HG03025 (cell line): ENCODE results near the gene MICB.
"Not testable (repeated sequence)": the region's sequence is repeated elsewhere in the genome, so short reads cannot be mapped to it uniquely, and the experiment has no call there.

Experiments used
- ATAC-seq: cut with Tn5 transposase; IDR thresholded peaks from one replicate; pipeline ENCODE4 v1.9.1; 2021; ENCODE audit warnings: mild to moderate bottlenecking, moderate library complexity; ENCODE audit not compliant: unreplicated experiment, low FRiP score

Gene MICB

DNA sequence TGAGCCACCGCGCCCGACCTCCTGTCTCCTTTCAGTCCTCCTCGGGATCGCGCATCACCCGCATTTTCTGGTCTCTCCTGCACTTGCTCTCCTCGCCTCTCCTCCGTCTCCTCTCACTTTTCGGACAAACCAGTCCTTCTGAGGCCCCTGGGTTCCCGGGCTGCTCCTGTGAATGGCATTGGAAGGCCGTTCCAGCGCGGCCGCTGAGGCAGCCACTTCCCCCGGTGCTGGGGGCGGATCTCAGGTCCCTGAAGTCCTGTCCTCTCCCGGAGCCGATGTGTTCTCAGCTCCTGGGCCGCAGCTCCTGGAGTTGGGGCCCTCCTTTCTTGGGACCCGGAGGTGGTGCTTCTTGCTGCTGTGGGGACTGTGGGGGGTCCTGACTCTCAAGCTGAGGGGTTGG, 803 bp downstream of the MICB start:
- no peak for ATAC-seq

DNA sequence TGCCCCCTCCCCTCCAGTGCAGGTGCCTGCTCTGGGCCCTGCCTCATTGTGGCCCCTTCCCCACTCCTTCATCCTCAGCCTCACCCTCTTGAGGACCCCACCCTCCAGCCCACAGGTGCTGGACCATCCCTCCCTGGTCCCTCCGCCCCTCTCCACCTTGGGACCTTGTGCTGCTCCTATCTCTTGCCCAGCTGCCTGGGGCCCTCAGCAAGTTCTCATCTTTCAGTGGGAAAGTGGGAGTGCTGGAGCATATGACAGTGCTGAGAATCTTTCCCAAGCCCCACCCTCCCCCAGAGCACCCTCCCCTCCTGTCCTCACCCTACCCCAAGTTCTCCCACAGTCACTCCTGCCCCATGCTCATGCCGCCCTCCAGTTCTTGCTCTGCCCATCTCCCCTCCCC, 1.7 kb downstream of the MICB start:
- not testable (repeated sequence) for ATAC-seq

DNA sequence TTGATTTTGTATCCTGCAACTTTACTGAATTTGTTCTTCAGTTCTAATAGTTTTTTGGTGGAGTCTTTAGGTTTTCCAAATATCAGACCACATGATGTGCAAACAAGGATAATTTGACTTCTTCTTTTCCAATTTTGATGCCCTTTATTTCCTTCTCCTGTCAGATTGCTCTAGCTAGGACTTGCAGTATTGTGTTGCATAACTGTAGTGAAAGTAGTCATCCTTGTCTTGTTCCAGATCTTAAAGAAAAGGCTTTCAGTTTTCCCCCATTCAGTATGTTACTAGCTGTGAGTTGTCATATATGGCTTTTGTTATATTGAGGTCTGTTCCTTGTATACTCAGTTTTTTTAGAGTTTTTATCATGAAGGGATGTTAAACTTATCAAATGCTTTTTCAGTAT, 4.6 kb downstream of the MICB start:
- no peak for ATAC-seq

DNA sequence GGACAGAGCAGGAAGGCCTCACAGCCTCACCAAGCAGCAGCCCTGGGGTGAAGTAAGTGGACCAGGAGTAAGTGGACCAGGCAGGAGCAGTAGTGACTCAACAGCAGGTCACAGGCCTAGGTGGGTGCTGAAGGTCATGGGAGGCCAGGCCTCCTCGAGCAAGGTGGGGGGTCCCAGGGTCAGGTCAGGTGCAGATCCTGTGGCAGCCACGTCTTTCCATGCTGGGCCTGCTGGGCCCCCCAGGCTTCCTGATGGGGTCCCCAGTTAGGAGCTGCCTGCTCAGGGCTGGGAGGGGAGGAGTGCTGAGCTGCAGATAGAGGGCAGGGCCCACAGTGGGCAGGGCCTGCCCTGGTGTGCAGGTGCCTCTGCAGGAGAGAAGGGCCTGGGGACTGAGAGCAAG, 11.1 kb downstream of the MICB start:
- not testable (repeated sequence) for ATAC-seq

DNA sequence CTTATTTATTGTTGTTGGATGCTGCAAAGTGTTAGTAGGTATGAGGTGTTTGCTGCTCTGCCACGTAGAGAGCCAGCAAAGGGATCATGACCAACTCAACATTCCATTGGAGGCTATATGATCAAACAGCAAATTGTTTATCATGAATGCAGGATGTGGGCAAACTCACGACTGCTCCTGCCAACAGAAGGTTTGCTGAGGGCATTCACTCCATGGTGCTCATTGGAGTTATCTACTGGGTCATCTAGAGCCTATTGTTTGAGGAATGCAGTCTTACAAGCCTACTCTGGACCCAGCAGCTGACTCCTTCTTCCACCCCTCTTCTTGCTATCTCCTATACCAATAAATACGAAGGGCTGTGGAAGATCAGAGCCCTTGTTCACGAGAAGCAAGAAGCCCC, 12.1 kb downstream of the MICB start:
- ATAC-seq, result no peak

DNA sequence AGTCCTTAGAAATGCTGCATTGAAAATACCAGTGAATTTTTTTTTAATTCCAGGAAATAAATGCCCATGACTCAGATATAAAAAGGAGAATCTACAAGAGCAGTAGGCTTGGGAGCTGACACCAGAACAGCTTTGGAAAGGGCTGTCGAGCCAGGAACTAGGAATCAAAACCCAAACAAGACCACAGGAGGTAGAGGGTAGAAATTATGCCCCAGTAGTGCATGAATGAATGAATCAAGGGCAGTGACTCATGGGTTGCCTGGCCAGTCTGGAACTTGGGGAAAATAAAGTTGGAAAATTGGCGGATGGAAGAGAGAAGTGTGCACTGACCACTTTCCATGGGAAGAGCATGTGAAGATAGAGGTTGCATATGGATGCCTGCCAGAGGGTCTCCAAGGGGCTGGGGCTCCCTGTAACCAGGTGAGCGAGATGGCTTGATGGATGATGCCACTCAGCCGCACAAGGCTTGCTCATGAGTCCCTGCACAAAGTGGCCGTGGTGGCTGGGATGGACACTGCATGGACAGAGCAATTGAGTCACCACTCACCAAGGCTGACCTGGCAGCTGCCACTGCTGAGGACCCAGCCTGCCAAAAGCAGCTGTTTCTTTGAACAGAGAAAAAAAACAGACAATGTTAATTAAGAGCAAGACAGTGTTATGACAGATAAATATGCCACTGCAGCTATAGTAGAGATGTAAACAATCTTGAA, 15.7 kb downstream of the MICB start:
- no peak for ATAC-seq

DNA sequence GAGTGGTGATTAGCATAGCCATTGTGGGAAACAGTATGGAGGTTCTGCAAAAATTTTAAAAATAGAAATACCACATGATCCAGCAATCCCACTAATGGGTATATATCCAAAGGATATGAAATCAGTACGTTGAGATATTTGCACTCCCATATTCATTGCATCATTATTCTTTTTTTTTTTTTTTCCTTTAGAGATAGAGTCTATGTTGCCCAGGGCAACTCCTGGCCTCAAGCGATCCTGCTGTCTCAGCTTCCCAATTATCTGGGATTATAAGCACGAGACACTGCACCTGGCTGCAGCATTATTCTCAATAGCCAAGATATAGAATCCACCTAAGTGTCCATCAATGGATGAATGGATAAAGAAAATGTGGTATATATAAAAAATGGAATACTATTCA, 23.9 kb downstream of the MICB start:
- ATAC-seq, result no peak

DNA sequence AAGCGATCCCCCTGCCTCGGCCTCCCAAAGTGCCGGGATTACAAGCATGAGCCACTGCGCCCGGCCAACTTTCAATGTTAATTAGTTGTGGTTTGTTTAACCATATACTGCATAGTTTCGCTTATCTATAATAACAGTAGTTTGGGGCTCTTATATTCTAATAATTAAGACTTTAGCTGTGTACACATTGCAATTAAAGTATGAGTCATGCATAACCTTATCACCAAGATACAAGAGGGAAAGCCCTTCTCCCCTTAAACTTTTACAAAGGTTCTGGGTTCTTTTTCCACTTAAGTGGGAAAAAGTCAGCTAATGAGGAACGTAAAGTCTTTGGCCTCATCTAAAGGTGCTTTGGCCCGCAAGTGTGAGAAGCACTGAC, 27.6 kb downstream of the MICB start:
- ATAC-seq, result no peak

DNA sequence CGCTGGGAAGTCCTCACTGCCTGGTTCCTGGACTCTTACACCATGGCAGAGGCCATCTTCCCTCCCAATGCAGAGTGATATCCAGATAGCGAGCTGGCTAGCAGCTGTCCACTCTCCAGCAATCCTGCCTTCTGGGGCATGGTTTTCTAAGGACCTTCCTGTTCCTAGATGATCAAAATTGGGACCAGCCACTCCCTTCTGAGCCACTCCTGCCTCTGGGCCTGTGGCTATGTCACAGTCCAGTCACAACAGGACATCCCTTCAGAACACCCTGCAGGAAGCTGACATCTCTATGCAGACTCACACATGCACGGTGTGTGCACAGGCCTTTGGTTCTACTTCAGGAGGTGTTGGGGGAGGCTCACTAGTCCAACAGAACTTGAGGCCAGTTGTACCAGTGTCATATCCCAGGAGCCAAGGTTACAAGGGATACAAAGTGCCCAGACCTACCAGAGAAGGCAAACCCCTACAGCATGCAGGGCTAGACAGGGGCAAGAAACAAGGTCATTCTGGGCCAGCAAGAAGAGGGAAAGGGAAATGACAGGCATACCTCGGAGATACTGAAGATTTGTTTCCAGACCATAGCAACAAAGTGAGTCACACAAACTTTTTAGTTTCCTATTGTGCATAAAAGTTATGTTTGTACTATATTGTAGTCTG, 28.1 kb downstream of the MICB start:
- ATAC-seq, result no peak

DNA sequence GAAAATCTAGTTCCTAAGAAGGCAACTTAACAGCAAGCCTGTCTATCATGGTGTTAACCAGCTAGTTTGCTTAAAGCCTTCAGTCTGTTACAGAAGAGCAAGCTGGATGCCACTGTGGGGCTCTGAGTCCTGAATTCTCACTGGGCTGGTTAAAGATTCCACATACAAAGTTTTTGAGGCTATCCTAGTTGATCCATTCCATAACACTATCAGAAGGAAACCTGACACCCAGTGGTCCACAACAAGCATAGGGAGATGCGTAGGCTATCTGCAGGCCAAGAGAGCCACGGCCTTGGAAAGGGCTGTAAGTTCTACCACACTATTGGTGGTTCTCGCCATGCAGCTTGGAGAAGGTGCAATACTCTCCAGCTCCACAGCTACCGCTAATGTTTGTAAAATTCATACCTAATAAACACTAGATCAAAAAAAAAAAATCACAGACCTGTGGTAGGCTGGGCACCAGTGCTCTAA, 30.4 kb downstream of the MICB start:
- no peak for ATAC-seq

DNA sequence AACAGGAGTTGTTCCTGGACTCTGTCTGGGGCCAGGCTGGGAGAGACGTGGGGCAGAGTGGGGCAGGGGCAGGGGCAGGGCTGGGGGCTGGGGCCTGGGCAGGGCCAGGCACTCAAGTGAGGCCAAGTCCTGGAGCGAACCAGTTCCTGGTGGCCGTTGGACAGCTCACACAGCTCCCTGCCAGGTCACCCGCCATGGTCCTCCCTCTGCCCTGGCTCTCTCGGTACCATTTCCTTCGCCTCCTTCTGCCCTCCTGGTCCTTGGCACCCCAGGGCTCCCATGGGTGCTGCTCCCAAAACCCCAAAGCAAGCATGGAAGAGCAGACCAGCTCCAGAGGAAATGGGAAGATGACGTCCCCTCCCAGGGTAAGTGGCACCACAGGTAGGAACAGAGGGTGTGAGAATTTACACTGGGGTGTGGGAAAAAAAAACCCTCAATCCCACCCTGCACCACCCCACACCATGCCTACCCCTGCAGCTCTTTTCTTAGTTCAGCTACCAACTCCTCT, 30.9 kb downstream of the MICB start, which contains the start of gene MCCD1:
Gene MCCD1 (plus strand): TSS at position 142 of the 508 bp plus-strand sequence. CDS start 53 bp downstream, at position 195.
- no peak for ATAC-seq

DNA sequence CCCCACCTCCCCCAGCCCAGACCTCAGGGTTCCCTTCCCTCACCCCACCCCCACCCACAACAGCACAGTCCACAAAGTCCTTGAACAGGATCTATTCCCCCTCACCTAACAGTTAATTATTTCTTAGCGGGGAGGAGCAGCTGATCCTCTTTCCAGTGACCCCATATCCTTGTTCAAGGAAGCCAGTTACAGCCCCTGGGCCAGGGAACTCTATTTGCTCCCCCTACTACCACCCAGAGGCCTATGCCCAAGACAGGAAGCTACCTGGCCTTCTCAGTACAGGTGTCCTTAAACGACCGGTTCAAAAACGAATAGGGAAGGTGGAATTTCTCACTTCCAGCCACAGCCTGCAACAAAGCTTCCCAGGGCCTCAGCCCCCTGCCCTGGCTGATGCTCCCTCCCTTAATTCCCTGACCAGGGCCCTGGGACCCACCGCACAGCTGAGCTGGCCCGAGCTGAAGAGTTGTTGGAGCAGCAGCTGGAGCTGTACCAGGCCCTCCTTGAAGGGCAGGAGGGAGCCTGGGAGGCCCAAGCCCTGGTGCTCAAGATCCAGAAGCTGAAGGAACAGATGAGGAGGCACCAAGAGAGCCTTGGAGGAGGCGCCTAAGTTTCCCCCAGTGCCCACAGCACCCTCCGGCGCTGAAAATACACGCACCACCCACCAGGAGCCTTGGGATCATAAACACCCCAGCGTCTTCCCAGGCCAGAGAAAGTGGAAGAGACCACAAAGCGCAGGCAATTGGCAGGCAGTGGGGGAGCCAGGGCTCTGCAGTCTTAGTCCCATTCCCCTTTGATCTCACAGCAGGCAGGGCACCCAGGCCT, 31.6 kb downstream of the MICB start:
- no peak for ATAC-seq

DNA sequence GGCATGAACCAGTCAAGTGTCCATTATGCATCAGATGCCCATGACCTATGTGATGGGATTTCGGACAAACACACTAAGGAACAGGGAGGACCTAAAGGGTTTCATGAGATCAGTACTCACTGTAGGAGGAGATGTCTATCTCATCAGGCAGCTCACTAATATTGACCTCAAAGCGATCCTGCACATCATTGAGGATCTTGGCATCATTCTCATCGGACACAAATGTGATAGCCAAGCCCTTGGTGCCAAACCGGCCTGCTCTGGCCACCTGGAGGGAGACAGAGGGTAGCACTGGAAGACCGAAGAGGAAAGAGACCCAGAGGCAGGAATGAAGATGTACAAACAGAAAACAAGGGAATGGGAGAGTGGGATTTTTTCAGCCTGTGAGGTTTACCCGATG, 32.7 kb downstream of the MICB start:
- no peak for ATAC-seq

DNA sequence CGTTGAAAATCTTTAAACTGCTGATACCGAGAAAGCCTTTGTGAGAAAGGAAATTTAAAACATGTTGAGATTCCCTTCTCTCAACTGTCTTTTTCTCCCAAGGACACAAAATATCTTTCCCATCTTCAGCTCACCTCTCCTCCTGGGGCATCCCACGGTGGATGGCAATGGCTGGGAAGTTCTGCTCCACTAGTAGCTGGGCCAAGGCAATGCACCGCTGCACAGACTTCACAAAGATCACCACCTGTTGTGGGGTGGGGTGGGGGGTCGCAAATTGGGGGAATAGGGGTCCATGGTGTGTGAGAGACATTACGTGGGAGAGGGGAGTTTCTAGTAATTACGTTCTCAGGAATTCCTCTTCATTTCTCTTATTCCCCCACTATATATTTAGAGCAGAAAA, 33.2 kb downstream of the MICB start:
- no peak for ATAC-seq

DNA sequence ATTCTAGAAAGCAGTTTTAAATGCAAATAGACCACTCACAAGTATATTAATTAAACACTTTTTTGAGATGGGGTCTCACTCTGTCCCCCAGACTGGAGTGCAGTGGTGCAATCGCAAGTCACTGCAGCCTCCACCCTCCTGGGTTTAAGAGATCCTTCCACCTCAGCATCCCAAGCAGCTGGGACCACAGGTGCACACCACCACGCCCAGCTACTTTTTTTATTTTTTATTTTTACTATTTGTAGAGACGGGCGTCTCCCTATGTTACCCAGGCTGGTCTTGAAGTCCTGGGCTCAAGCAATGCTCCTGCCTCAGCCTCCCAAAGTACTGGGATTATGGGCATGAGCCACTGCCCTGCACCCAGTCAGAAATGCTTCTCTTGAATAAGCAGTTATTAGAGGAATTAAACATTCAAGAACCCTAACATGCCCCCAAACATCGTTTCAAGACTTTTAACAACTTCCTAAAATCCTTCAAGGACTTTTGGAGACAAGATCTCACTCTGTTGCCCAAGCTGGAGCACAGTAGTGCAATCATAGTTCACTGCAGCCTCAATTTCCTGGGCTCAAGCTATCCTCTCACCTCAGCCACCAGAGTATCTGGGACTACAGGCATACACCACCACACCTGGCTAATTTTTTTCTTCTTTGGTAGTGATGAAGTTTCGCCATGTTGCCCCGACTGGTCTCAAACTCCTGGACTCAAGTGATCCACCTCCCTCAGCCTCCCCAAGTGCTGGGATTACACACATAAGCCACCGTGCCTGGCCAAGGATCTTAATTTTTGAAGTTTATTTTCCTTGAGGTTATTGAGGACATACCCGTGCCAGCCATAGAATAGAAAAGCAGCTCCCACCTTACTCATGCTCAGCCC, 34.1 kb downstream of the MICB start:
- ATAC-seq, result no peak

DNA sequence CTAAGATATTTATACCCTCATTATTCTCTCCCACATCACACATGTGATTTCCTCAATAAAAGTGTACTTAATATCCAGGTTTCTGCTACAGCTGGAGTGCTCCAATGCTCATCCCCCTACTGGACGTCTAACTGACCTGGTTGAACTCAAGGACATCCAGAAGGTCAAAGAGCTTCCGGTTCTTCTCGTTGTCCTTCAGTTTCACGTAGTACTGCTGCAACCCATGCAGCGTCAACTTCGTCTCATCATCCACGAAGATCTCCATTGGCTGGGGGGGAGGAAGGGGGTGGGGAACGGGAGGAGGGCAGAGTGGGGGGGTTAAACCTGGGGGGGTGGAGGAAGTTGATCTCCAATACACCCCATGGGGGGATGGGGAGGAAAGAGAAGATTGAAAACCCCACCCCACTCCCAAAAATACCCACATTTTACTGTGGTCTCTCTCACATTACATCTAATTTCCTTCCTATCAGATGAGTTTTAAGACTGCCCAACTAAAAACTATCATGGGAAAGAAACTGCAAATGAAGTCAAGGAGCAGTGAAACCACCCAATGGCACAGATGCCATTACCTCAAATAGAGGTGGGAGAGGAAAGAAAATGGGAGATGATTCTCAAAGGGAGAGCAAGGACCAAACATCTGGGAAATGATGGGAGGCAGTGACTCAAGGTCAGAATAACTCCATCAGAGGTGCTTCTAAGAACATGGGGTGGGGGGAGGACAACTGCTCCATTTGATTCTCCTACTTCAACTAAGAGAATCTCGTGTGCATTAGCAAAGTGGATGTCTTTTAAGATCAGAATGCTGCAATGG, 34.9 kb downstream of the MICB start:
- no peak for ATAC-seq

DNA sequence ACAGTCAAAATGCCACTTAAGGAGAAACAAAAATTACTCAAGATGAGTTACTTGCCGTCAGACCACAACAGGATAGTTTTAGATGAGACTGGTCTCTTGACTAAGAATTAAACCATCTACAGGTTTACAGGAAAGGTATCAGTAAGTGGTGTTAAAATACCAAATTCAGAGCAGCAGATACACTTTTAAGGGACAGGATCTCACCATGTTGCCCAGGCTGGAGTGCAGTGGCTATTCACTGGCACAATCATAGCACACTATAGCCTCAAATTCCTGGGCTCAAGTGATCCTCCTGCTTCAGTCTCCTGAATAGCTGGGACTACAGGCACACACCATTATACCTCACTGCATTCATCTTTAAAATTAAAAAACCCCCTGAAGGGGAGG, 35.5 kb downstream of the MICB start:
- no peak for ATAC-seq

DNA sequence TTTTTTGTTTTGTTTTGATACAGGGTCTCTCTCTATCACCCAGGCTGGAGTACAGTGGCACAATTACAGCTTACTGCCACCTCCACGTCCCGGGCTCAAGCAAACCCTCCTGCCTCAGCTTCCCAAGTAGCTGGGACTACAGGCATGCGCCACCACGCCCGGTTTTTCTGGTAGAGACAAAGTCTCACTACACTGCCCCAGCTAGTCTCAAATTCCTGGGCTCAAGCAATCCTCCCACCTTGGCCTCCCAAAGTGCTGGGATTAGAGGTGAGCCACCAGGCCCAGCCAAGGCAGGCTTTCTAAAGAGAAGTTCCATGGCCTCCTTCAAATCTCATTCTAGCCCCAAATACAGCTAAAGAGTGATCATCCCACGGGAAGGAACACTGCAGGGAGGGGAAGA, 36.1 kb downstream of the MICB start:
- no peak for ATAC-seq

DNA sequence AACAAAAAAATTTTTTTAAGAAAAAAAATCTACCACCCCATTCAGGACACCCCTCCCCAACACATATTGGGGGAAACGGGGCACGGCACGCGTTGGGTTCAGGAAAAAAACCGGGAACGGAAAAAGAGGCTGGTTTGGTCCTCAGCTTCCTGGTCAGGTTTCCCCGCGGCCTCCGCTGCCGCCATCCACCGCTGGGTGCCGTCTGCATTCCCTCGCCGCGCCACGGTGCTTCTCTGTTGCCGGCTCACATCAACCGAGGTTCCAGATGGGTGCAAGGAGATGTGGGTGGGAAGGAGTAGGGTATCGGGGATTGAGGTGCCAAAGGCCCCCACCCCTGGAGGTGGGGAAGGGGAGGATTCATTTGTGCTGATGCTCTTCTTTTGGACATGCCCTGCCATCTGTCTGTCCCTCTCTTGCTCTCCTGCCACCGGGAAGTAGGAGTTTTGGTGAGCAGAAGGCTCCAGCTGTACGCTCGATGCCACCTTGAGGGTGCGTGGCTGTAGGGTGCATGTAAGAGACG, 36.6 kb downstream of the MICB start:
- ATAC-seq, result no peak
